ENCODE measurements around the gene JAG2. TPM values are rescaled to one million over a fixed set of nuclear protein-coding genes. Genes with fewer than 3 reads are reported as not detected.

JAG2 gene
- total RNA-seq, 4 donors from 2014 or later = 7.5 to 33.0 (median 11.2) TPM

DNA sequence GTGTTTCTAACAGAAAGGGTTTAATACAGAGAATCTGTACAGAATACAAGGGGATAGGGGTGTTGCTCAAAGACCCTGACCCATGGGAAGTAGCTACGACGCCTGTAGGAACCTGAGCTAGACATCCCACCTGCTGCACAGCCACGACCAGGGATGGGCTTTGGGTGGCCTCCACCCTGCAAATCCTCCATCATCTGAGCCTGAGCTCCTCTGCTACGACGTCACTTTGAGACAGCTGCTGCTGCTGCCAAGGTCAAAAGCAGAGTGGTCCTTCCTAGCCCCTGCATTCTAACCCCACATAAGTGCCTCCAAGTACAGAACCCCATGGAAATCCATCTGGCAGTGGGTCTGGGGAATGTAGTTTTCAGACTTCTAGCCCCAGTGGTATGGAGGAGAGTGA is 43.8 kb downstream of the JAG2 start:
- Histone ChIP-seq H3K4me1 (peaks cover 0 to 16% (median 0%) of the 10 kb centered on the region in 4 donors), H3K9me3 (peaks cover 0 to 11% (median 2%) of the 10 kb centered on the region in 4 donors), H3K36me3 (no peaks in the 10 kb centered on the region), H3K4me3 (peak overlapping the region in 2 of 4 donors; percentile 11 to 23), H3K27me3 (no peaks in the 10 kb centered on the region), H3K27ac (peak overlapping the region in 2 of 4 donors; percentile 81 to 86)
- TF ChIP-seq, protein P1, sequence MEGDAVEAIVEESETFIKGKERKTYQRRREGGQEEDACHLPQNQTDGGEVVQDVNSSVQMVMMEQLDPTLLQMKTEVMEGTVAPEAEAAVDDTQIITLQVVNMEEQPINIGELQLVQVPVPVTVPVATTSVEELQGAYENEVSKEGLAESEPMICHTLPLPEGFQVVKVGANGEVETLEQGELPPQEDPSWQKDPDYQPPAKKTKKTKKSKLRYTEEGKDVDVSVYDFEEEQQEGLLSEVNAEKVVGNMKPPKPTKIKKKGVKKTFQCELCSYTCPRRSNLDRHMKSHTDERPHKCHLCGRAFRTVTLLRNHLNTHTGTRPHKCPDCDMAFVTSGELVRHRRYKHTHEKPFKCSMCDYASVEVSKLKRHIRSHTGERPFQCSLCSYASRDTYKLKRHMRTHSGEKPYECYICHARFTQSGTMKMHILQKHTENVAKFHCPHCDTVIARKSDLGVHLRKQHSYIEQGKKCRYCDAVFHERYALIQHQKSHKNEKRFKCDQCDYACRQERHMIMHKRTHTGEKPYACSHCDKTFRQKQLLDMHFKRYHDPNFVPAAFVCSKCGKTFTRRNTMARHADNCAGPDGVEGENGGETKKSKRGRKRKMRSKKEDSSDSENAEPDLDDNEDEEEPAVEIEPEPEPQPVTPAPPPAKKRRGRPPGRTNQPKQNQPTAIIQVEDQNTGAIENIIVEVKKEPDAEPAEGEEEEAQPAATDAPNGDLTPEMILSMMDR (IDR thresholded peaks at IDR 0.05) = no peak
- TF ChIP-seq POLR2A (IDR thresholded peaks at IDR 0.05) = no peak
- DNase-seq = no peak

DNA sequence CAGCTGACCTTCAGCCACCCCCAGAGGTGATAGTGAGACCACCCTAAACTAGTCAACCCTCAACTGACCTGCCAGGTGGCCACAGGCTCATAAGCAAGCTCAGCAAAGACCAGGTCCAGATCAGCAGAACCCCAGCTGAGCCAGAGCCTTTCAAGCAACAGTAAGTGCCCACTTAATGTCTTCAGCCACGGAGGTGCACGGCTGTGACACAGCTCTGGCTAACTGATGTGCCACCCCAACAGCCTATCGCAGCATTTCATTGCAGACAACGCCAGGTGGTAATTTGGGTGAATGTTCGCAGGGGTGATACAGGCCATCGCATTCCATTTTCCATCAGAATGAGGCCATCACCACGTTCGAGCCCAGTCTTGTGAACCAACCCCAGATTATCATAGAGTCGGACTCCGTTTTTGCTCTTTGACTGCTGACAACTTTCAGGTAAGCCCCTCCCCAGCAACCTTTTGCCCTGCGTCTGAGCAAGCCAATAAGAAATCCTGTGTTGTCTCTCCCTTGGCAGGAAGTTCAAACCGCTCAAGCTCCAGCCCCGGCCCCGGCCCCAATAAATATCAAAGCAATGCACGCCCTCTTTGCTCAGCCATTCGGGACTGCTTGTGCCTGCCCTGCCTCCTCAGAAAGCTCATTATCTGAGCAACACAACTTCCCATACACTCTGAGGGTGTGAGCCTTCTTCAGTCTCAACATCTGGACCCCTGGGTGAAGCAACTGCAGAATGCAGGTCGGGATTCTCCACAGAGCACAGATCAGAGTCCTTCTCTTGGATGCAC is 44.4 kb downstream of the JAG2 start:
- Histone ChIP-seq H3K36me3 (no peaks in the 10 kb centered on the region), H3K9me3 (peaks cover 0 to 11% (median 2%) of the 10 kb centered on the region in 4 donors), H3K4me3 (peak overlapping the region in 2 of 4 donors; percentile 31 to 48), H3K27ac (peak overlapping the region in 3 of 4 donors; percentile 50 to 86 (median 81)), H3K4me1 (peaks cover 0 to 16% (median 0%) of the 10 kb centered on the region in 4 donors), H3K27me3 (no peaks in the 10 kb centered on the region)
- TF ChIP-seq, protein P1 (IDR thresholded peaks at IDR 0.05) = no peak
- peak; percentile 46 to 71 for TF ChIP-seq POLR2A (IDR thresholded peaks at IDR 0.05)
- DNase-seq = peak in 2 of 3 donors; percentile 84

DNA sequence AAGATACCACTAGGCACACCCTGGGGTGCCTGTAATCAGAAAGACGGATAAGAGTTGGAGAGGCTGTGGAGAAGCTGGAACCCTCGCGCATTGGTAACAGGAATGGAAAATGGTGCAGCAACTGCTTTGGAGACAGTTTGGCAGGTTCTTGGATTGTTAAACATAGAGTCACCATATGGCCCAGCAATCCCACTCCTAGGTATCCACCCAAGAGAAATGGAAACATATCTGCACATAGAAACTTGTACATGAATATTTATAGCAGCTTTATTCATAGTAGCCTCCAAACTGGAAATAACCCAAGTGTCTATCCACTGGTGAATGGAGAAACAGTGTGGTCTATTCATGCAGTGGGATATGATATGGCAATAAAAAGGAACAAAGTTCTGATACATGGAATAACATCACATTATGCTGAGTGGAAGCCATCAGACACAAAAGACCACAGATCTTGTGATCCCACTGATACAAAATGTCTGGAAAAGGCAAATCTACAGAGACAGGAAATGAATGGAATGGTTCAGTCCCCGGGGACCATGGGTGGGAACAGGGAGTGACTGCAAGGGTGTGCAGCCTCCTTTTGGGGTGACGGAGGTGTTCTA is 45.4 kb downstream of the JAG2 start:
- no peak for DNase-seq
- Histone ChIP-seq H3K36me3 (no peaks in the 10 kb centered on the region), H3K4me3 (peak overlapping the region in 2 of 4 donors; percentile 33 to 48), H3K9me3 (peaks cover 0 to 11% (median 2%) of the 10 kb centered on the region in 4 donors), H3K27ac (peak overlapping the region in 3 of 4 donors; percentile 50 to 86 (median 81)), H3K4me1 (peaks cover 0 to 16% (median 0%) of the 10 kb centered on the region in 4 donors), H3K27me3 (no peaks in the 10 kb centered on the region)
- TF ChIP-seq POLR2A (IDR thresholded peaks at IDR 0.05) = no peak
- TF ChIP-seq, protein P1 (IDR thresholded peaks at IDR 0.05) = no peak

DNA sequence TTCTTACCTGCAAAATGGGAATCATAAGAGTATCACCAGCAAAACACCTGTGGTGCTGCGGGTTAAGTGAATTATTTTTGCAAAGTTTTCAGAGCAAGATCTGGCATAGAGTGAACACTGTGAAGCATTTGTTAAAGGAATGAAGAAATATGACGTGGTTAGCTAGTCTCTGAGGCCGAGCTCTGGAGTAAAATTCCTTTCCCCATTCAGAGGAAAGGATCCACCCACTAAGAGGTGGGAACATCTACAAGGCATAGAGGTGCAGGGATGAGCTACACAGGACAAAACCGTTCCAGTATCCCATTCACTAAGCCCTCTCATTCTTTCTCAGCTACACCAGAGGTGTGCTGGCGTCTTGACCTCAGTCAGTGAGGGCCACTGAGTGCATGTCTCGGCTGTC is 48.5 kb downstream of the JAG2 start:
- Histone ChIP-seq H3K9me3 (peaks cover 0 to 11% (median 2%) of the 10 kb centered on the region in 4 donors), H3K27ac (no peak overlapping the region), H3K4me3 (no peak overlapping the region), H3K27me3 (no peaks in the 10 kb centered on the region), H3K36me3 (no peaks in the 10 kb centered on the region), H3K4me1 (peaks cover 0 to under 1% (median 0%) of the 10 kb centered on the region in 4 donors)
- TF ChIP-seq, protein P1 (IDR thresholded peaks at IDR 0.05) = no peak
- no peak for TF ChIP-seq POLR2A (IDR thresholded peaks at IDR 0.05)
- no peak for DNase-seq

DNA sequence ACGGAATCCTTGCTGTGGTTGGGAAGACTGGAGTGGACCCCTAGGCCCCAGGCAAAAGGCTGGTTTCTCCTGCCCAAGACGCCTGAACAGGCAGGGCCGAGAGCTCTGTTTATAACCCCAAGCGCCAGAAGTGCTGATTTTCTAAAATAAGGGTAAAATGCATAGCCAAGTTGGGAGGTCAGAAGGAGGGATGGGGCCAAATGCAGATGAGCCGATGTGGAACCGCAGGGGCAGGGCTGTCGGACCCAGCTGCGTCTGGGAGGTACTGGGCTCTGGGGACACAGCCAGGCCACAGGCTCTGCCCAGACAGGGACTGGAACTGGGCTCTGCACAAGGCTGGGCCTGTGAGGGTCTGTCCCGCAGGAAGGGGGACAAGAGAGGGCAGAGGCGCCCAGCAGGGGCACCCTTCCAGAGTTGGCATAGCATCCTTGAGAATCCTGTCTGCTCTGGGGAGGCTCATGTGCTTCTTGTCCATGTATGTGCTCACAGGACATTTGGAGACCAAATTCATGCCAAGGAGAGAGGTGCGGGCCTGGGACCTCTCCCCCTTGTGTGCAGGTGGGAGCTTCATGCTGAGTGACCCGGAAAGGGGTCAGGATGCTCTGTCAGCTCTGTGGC is 49.1 kb downstream of the JAG2 start:
- H3K27me3 ChIP-seq = no peaks in the 10 kb centered on the region
- no peak for DNase-seq
- no peak overlapping the region for H3K27ac ChIP-seq
- H3K4me1 ChIP-seq = no peaks in the 10 kb centered on the region
- peaks cover 0 to 11% (median 2%) of the 10 kb centered on the region in 4 donors for H3K9me3 ChIP-seq
- TF ChIP-seq POLR2A (IDR thresholded peaks at IDR 0.05) = no peak
- TF ChIP-seq, protein P1 (IDR thresholded peaks at IDR 0.05) = no peak
- no peaks in the 10 kb centered on the region for H3K36me3 ChIP-seq
- no peak overlapping the region for H3K4me3 ChIP-seq
